NCI-H82 treated with DMSO at 0.1 percent for 48 hours (cell line): ENCODE measurements around the gene OR2A2.
"Not testable (repeated sequence)": the region's sequence is repeated elsewhere in the genome, so short reads cannot be mapped to it uniquely, and the experiment has no call there.

ENCODE experiments used
- DNase-seq: peaks from one replicate; lab custom pipeline; 2025; ENCODE audit not compliant: unreplicated experiment; lab: John Stamatoyannopoulos, UW

The OR2A2 gene, protein sequence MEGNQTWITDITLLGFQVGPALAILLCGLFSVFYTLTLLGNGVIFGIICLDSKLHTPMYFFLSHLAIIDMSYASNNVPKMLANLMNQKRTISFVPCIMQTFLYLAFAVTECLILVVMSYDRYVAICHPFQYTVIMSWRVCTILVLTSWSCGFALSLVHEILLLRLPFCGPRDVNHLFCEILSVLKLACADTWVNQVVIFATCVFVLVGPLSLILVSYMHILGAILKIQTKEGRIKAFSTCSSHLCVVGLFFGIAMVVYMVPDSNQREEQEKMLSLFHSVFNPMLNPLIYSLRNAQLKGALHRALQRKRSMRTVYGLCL

GRCh38 chr7:144109283-144109682 is at the start of gene OR2A2:
Gene OR2A2 (plus strand): TSS chr7:144109583. CDS start chr7:144109583, 0 bp downstream.
- no peak for DNase-seq

DNA sequence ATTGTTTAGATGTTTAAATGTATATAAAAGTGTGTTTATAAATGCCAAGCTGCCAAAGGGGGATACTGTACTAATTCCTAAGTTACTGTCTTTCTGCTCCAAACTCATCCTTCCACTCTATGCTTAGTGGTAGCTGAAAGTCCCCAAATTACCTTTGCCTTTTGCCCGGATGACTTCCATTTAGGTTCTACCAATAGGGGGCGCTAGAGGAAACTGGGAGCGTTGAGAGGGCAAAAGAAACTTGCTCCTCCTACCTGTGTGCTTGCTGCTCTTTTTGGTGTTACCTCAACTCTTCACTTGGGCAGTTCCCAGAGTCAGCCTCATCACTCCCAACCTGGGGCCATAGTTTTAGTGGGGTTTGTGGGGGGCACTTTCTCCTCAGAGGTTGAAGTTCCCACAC is 45.7 kb upstream of the OR2A2 start:
- no peak for DNase-seq

- no peak for DNase-seq
These were observed 39.9 kb upstream of the OR2A2 start, which contains the start of gene OR2A25 for GRCh38 chr7:144069511-144069910. Gene OR2A25 (plus strand): TSS chr7:144069811. CDS start chr7:144074220, 4,409 bp downstream.

DNA sequence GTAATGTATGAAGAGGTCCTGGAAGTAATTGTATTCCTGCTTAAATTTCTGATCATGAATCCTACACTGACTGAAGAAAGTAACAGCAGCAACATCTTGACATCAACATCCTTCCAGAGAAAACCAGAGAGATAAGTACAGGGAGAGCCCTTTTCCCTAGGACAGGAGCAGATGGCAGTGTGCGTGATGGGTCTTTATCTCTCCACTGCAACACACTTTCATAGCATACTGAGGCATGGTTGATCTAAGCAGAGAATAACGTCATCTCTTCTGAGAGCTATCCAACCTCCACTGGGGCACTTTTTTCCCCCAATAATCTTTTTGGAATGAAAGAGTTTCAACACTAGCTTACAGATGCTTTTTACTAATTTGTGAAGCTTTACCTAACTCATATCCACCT is 39.4 kb upstream of the OR2A2 start:
- peak; percentile 12 for DNase-seq

GRCh38 chr7:144074374-144074773 is 35.0 kb upstream of the OR2A2 start:
- no peak for DNase-seq

GRCh38 chr7:144085978-144086377 is 23.4 kb upstream of the OR2A2 start, which contains the start of gene OR2A12:
Gene OR2A12 (plus strand): TSS chr7:144086278. CDS start chr7:144095108, 8,830 bp downstream.
- no peak for DNase-seq

- DNase-seq, result no peak
These were observed 22.7 kb upstream of the OR2A2 start for GRCh38 chr7:144086730-144087129.

GRCh38 chr7:144087230-144087629 is 22.2 kb upstream of the OR2A2 start:
- DNase-seq, result no peak

DNA sequence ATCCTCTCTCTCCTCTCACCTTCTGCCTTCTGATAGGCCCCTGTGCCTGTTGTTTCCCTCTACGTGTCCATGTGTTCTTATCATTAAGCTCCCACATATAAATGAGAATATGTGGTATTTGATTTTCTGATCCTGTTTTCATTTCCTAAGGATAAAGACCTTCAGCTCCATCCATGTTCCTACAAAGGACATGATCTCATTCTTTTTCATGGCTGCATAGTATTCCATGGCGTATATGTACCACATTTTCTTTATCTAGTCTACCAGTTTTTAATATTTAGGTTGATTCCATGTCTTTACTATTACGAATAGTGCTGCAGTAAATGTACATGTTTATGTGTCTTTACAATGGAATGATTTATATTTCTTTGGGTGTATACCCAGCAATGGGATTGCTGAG is 18.7 kb upstream of the OR2A2 start:
- DNase-seq, result no peak

DNA sequence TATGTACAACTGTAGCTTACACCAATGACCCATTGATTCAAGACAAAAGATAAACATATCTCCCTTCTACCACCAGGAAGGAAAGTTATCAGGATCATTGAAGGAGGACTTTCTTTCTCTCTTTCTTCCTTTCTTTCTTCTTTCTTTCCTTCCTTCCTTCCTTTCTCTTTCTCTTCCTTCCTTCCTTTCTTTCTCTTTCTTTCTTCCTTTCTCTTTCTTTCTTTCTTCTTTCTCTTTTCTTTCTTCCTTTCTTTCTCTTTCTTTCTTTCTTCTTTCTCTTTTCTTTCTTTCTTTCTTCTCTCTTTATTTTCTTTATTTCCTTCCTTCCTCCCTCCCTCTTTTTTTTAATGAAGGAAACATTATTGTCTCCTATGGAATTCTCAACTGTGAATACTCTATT is 10.6 kb upstream of the OR2A2 start:
- no peak for DNase-seq

GRCh38 chr7:144100607-144101006 is 8.8 kb upstream of the OR2A2 start:
- DNase-seq, result no peak

GRCh38 chr7:144102041-144102440 is 7.3 kb upstream of the OR2A2 start:
- DNase-seq, result no peak

DNA sequence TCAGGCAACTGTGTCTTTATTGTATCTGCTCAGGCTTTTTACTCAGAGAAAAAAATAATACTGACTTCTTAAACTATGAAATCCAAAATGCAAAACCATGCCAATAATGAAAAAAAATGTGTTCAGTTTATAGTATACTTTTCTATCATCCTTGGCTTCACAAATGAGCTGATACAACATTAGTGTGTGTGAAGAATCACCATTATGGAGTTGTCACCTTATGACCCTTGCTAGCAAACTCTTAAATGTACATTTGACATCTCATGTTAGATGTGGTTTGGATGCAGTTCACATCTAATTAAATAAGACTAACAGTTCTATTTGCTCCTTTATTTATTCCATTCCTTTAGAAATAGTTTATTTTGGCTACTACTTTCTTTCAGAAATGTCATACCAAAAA is 4.2 kb upstream of the OR2A2 start:
- DNase-seq, result no peak

- no peak for DNase-seq
These were observed 889 bp downstream of the OR2A2 start for GRCh38 chr7:144110272-144110671.

DNA sequence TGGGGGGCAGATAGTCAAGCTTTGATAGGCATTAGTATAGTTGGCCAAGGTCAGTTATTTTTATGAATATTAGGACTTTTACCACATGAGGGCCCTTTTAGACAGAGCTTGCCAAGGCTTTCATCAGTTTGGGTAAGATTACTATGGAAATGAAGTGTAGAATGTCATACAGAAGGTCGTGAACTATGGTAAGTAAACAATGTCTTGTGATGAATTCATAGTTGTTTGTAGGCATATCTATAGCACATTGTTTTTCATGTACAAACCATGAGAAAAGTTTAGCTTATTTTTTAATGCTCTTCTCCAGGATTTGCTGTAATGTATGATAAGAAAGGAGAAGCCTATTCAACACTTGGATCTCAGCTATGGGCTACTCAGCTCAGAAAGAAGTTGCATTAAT is 4.3 kb downstream of the OR2A2 start:
- no peak for DNase-seq

DNA sequence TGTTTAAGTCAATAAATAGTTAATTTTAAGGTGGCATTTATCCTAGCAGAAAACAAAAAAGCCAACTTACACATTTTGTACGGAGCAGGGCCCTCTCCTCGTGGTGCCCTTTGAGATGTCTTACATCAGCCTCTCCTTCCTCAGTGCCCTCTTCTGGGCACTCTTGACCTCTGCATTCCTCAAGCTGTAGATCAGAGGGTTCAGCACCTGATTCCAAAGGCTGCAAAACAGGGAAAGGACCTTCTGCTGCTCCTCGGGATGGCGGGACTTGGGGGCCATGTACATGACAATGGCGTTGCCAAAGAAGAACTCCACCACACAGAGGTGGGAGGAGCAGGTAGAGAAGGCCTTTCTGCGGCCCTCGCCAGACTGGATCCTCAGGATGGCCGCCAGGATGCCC is 9.0 kb downstream of the OR2A2 start:
- no peak for DNase-seq

- DNase-seq, result no peak
These were observed 13.5 kb downstream of the OR2A2 start, which contains the start of gene OR2A14 for GRCh38 chr7:144122876-144123275. Gene OR2A14 (plus strand): TSS chr7:144123176. CDS start chr7:144129113, 5,937 bp downstream.

DNA sequence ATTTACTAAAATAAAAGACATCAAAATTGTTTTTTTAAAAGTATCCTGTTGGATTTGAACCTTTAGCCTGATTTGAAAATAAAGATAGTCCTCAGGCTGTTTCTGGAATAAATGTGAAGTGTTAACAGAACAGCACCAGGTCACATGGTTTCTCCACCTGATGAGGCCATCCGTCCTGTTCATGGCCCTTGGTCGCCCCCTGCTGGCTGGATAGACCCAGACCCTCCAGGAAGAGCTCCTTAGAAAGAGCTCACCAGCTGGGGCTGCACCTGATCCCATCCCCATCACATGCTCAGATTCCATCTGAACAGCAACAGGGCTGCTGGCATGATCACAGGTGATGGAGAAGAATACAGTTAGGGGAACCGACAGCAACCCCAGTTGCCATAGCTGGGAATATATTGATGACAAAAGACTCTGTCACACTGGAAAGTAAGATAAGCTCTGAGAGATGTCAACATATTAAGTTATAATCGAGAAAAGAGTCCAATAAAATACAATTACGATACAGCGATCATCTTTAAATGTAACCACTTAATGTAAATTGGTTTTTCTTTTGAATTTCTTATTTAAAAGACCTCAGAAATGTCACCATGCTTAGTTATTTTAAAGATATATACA is 18.4 kb downstream of the OR2A2 start:
- peak; percentile 47 for DNase-seq

DNA sequence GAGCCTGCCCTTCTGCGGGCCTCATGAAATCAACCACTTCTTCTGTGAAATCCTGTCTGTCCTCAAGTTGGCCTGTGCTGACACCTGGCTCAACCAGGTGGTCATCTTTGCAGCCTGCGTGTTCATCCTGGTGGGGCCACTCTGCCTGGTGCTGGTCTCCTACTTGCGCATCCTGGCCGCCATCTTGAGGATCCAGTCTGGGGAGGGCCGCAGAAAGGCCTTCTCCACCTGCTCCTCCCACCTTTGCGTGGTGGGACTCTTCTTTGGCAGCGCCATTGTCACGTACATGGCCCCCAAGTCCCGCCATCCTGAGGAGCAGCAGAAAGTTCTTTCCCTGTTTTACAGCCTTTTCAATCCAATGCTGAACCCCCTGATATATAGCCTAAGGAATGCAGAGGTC is 20.2 kb downstream of the OR2A2 start:
- DNase-seq, result not testable (repeated sequence)

GRCh38 chr7:144130730-144131129 is 21.3 kb downstream of the OR2A2 start:
- no peak for DNase-seq

DNA sequence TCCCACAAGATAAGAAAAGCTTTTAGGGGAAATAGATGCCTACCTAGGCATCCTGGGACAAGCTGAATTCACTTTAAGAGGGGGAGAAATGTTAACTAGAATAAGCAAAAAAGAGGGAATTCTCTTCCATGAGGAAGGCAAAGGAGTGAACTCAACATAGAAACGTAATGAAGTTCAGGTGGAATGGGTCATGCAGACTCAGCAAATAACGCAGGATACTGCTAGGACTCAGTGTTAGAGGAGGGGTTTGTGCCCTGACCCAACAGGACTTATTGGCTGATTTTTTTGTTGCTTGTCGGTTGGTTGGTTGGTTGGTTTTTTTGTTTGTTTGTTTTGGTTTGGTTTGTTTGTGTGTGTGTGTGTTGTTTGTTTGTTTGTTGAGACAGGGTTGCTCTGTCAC is 22.9 kb downstream of the OR2A2 start:
- no peak for DNase-seq

DNA sequence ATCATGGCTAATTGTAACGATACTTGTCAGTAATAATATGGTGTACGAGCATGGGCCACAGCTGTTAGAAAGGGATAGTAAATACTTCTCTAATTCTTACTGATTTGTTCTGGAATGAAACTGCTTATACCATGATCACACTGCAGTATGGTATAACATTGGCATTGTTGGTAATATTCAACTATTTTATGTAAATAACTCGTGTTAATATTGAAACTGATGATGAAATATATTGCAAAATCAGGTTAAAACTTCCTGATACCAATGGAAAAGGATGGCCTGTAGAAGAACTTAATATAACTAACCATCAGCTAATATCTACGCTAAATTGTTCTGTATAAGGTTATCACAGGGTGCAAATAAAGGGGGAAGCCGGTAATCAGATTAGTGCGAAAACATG is 23.9 kb downstream of the OR2A2 start:
- DNase-seq, result no peak
